Keratinocyte (primary cell): ENCODE results near the gene ARL3.

Source experiments
- EZH2 ChIP-seq: IDR thresholded peaks from one replicate; pipeline ENCODE4 v1.6.1; 2012; ENCODE audit warnings: inconsistent platforms, mild to moderate bottlenecking, low read length, moderate library complexity
- TF ChIP-seq, protein P1 (sequence below), 3 experiments: IDR thresholded peaks in 1 of 3; conservative IDR thresholded peaks in 1 of 3; optimal IDR thresholded peaks in 1 of 3; 2 replicates in 2 of 3; 3 replicates in 1 of 3; pipeline versions ENCODE3 to v1.5.1; 2011; ENCODE audit warnings: low read length in 3 of 3, mild to moderate bottlenecking in 3 of 3, moderate library complexity in 2 of 3, control low read depth in 1 of 3, inconsistent platforms in 1 of 3; ENCODE audit not compliant: insufficient read depth in 2 of 3; ENCODE audit errors: extremely low read depth in 1 of 3

DNA sequence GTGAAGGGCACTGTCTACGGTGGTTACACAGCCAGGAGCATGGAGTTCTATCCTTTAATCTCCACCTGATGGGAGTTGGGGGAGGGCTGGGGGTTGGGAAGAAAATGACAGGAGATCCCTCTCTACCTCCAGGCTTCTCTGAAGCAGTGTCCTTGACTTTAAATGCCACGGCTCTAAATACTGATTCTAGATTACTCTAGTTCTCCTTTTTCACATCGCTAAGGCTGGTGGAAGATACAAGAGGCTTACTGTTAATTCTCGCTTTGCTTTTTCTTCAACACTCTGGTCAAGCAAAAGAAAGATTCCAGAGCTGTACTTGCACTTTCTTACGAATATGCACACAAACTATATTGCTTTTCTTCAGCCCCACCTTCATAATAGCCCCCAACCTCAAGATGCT is 30.5 kb downstream of the ARL3 start:
- TF ChIP-seq, protein P1, sequence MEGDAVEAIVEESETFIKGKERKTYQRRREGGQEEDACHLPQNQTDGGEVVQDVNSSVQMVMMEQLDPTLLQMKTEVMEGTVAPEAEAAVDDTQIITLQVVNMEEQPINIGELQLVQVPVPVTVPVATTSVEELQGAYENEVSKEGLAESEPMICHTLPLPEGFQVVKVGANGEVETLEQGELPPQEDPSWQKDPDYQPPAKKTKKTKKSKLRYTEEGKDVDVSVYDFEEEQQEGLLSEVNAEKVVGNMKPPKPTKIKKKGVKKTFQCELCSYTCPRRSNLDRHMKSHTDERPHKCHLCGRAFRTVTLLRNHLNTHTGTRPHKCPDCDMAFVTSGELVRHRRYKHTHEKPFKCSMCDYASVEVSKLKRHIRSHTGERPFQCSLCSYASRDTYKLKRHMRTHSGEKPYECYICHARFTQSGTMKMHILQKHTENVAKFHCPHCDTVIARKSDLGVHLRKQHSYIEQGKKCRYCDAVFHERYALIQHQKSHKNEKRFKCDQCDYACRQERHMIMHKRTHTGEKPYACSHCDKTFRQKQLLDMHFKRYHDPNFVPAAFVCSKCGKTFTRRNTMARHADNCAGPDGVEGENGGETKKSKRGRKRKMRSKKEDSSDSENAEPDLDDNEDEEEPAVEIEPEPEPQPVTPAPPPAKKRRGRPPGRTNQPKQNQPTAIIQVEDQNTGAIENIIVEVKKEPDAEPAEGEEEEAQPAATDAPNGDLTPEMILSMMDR (optimal IDR thresholded peaks at IDR 0.05 in 1 of 3, IDR thresholded peaks at IDR 0.05 in 1 of 3, conservative IDR thresholded peaks at IDR 0.05 in 1 of 3; ENCODE audit: extremely low read depth in 1 of 3, insufficient read depth in 2 of 3, low read length in 3 of 3): no peak
- TF ChIP-seq EZH2: no peak
